HG03432 (cell line): ENCODE data around the gene MTCH1.

Experiments used
- ATAC-seq: cut with Tn5 transposase; IDR thresholded peaks from one replicate; pipeline ENCODE4 v1.9.1; 2021; ENCODE audit warnings: mild to moderate bottlenecking, moderate library complexity; ENCODE audit not compliant: unreplicated experiment

The MTCH1 gene

DNA sequence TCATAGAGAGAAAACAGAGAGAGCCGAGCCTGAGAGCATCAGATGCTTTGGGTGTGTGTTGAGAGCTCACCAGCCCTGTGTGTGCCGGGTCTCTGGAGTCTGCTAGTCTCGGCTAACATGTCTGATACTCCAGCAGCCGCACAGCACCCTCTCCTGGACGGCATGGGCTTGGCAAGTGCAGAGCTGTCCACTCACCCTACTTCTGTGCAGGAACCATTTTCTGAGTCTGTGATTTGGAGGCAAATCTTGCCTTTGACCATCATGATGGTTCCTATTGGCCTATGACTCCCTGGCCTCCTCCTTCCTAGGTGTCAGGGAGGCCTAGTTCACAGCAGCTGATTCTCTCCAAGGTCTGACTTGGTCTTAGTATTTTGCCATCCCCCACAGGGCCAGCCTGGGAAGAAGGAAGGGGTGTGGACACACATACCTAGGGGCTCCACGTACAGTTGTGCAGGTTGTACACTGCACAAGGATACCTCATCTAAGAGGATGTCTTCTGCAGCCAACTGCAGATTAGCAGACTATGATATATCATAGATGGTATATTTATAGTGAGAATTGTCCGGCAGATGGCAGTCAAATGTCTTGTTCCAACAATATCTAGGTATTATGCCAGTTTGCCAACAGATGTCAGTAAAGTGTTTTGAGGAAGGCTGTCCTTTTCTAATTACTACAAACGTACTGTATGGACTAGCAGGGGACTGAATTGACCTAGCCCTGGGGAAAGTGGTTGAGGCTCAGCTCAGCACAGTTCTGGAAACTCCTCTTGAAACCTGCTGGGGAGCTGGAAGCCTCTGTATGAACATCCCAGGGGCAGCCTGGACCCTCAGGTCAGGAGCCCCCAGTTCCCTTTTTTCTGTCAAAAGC is 32.4 kb upstream of the MTCH1 start:
- ATAC-seq, result peak; percentile 89

GRCh38 chr6:37017606-37018197 is 31.7 kb upstream of the MTCH1 start:
- no peak for ATAC-seq

DNA sequence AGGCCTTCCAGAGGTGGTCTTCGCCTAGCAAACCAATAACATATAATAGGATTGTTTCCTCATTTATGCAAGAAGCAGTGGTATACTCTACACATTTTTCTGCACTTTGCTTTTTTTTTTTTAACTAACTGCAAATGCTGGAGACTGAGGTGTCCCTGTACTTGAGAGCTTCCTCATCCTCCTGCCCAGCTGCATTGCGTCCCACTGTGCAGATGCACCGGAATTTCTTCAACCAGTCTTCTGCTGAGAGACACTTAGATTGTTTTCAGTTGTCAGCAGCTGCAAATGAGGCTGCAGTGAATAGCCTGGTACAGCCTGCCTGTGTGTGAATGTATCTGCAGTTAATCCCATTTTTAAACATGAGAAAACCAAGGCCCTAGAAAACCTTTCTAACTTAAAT is 31.0 kb upstream of the MTCH1 start:
- ATAC-seq, result no peak

- no peak for ATAC-seq
Observed at GRCh38 chr6:37015532-37015931, 29.5 kb upstream of the MTCH1 start.

GRCh38 chr6:37014667-37015066 is 28.7 kb upstream of the MTCH1 start:
- no peak for ATAC-seq

DNA sequence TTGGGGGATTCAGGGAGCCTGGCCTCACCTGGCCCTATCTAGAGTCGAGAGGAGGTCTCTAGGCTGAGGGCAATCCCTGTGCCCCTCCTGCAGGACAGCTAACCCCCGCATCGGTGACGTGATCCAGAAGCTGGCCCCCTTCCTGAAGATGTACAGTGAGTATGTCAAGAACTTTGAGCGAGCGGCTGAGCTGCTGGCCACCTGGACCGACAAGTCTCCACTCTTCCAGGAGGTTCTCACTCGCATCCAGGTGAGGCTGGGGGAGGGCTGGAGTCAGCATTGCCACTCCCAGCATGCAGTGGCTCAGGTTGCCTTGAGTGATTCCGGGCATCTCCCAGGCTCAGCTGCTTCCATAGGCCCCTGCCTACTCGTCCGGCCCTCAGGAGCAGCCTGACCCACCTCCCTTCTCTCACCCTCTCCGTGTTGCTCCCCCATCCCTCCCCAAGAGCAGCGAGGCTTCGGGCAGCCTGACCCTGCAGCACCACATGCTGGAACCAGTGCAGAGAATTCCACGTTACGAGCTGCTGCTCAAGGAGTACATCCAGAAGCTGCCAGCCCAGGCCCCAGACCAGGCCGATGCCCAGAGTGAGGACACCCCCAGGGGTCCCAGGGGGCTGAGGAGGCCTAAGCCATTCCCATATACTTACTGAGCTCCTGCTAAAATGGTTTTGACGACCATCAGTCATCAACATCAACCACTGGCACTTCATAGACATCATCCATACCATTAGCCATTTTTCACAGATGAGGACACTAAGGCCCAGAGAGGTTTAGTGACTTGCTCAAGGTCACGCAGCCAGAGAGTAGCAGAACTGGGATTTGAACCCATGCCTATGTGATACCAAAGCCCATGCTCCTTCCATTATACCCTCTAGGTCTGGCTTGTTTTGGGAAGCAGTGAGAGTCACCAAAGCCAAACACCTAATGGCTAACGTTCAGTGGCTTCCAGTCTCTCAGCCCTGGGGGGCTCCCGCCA is 27.8 kb upstream of the MTCH1 start:
- no peak for ATAC-seq

DNA sequence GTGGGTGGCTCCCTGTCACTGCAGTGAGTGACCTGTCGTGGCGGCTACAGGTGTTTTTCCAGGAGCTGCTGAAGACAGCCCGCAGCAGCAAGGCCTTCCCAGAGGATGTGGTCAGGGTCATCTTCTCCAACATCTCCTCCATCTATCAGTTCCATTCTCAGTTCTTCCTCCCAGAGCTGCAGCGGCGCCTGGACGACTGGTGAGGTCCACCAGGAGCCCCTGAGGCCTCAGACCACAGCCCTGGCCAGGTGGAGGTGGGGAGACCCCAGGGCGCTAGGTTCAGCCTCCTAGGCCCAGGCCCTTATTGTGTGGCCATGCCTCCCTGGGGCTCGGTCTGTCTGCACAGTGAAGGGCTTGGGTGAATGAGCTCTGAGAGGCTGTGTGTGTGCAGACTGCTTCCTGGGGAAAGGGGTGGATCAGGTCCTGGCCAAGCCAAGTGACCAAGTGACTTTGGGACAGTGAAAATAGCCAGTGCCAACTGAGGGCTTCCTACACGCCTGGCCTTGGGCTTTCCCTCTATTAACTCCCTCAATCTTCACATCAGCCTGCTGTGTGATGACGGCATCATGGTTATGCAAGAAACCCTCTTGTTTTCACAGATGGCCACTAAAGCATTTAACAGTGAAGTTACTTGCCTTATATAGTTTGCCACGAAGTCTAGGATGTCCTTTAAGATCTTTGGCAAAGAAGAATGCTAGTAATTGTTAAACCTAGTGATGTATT is 25.8 kb upstream of the MTCH1 start:
- no peak for ATAC-seq

- ATAC-seq, result no peak
Observed at GRCh38 chr6:37010402-37010892, 24.5 kb upstream of the MTCH1 start.

- no peak for ATAC-seq
Observed at GRCh38 chr6:37008484-37009465, 22.8 kb upstream of the MTCH1 start.

DNA sequence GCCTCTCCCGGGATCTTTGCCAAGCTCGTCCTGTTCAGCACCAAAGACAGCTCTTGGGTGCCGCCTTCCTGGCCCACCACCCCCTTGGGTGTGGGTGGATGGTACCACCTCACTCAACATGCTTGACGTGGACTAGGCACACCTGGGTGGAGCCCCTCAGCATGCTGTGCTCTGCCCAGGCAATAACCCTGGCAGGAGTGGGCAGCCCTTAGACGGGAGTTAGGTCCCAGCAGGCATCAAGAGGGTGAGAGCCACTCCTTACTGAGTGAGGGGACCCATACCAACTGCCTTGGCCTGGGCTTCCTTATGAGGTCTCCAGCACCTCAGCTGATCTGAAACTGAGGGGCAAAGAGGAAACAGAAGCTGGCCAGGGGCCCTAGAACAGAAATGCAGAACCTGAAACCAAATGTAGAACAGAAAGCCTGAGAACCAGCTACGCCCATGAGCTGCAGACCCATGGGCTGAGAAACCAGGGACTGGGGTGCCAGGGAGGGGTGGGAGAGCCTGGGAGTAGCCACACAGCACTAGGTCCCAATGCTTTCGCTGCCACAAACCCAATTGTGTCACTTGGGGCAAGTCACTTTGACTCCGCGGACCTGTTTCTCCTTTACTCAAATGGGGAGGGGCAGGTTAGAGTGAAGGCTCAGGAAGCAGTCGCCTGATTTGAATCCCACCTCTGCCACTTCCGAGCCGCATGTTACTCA is 21.5 kb upstream of the MTCH1 start:
- peak; percentile 29 for ATAC-seq

DNA sequence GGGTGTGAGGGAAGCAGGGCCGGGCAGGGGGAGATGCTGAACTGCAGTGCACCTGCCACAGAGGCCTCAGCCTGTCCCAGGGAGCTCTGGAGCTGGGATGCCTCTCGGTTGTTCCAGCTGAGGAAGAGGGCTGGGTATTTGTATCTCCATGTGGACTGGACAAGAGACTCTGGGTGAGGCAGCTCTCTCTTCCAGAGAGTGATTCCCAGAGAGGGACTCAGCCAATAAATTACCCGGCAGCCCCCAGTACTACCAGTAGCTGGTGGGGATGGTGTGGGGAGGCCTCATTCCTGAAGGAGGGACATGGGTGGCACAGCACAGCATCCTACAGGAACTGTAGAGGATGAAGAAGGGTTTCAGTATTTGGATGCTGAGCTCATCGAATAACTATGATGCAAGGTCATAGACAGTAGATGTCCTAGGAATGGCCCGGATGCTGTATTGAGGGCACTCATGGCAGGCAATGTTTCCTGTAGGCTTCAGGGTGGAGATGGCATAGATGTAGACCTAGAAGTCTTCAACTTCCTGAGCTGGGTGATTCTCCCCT is 20.9 kb upstream of the MTCH1 start:
- ATAC-seq, result no peak

GRCh38 chr6:37005827-37006567 is 20.0 kb upstream of the MTCH1 start:
- peak; percentile 5 for ATAC-seq

DNA sequence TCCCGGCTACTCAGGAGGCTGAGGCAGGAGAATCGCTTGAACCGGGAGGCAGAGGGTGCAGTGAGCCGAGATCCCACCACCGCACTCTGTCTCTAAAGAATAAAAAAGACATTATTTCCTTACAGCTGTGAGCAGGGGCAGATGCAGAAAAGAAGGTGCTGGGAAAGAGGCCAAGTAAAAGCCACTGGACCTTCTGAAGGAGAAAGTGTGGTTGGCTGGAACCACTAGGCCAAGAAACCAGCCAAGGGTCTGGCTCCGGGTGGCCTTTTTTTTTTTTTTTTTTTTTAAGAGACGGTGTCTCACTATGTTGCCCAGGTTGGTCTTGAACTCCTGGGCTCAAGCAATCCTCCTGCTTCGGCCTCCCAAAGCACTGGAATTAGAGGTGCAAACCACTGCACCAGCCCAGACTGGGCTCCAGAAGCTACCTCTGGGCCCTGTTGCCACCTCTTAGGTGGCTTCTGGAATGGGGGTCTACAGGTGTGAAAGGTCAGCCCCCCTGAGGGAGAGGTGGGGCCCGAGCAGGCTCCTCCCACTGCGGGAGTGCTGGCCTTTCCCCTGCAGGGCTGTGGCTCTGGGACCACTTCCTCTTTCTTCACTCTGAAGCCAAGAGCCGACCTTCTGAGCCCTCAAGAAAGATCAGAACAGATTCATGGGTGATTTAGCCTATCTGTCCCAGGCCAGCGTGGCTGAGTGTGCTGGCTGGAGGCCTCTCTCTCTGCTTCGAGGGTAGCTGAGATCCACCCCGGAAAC is 19.2 kb upstream of the MTCH1 start, which contains the start of gene FGD2:
Gene FGD2 (plus strand): TSS at position 595 of the 750 bp plus-strand sequence. CDS start 163 bp downstream, outside the sequence.
- ATAC-seq, result peak; percentile 65

- ATAC-seq, result peak; percentile 34
Observed at GRCh38 chr6:37004044-37004980, 18.3 kb upstream of the MTCH1 start.

GRCh38 chr6:36999751-37000125 is 13.7 kb upstream of the MTCH1 start:
- ATAC-seq, result no peak
